K562 (cell line): ENCODE measurements around the gene CNTRL. TPM values are rescaled to one million over a fixed set of nuclear protein-coding genes. Genes with fewer than 3 reads are reported as not detected.

Source experiments
- ARID1B ChIP-seq: fragments of 450-650 bp; IDR thresholded peaks from 2 replicates; pipeline ENCODE4 v1.6.1; 2016; ENCODE audit warnings: antibody characterized with exemption, mild to moderate bottlenecking, inconsistent platforms
- BHLHE40 ChIP-seq: IDR thresholded peaks from 2 replicates; pipeline ENCODE4 v1.6.1; 2011; ENCODE audit warnings: low read length, improper control_type of control experiment
- CBFA2T3 ChIP-seq: fragments of 450-650 bp; IDR thresholded peaks from 2 replicates; pipeline ENCODE4 v1.6.1; 2017
- CHAMP1 ChIP-seq: fragments of 450-650 bp; IDR thresholded peaks from 2 replicates; pipeline ENCODE4 v1.6.1; 2016; ENCODE audit warnings: mild to moderate bottlenecking
- CHD2 ChIP-seq: IDR thresholded peaks from 2 replicates; pipeline ENCODE4 v1.6.1; 2011; ENCODE audit warnings: low read depth, low read length
- CREBBP ChIP-seq: IDR thresholded peaks from one replicate; pipeline ENCODE4 v1.6.1; 2012; ENCODE audit warnings: low read depth, mild to moderate bottlenecking, control low read depth, inconsistent platforms, low read length
- FOXK1 ChIP-seq: sonication (generic); formaldehyde crosslinking; IDR thresholded peaks from 2 replicates; pipeline ENCODE4 v1.8.0; 2022; ENCODE audit warnings: missing genetic modification reagents, mild to moderate bottlenecking, borderline replicate concordance
- FOXP1 ChIP-seq: sonication (generic); formaldehyde crosslinking; IDR thresholded peaks from 2 replicates; pipeline ENCODE4 v1.8.0; 2022; ENCODE audit warnings: mild to moderate bottlenecking, missing genetic modification reagents
- HDAC1 ChIP-seq, 2 experiments: fragments of 450-650 bp; IDR thresholded peaks; 2 replicates each; pipeline ENCODE4 v1.6.1; 2016 to 2017; ENCODE audit warnings: inconsistent platforms in 1 of 2, mild to moderate bottlenecking in 1 of 2, moderate library complexity in 1 of 2
- HMBOX1 ChIP-seq: sonication (generic); IDR thresholded peaks from 2 replicates; pipeline ENCODE4 v1.6.1; 2016
- IRF1 ChIP-seq: sonication (generic); formaldehyde crosslinking; IDR thresholded peaks from 2 replicates; pipeline ENCODE4 v1.8.0; 2022; ENCODE audit warnings: missing genetic modification reagents, mild to moderate bottlenecking, borderline replicate concordance
- KDM1A ChIP-seq, 2 experiments: fragments of 450-650 bp; IDR thresholded peaks; 2 replicates each; pipeline ENCODE4 v1.6.1; 2016; ENCODE audit warnings: mild to moderate bottlenecking in 2 of 2
- MCM2 ChIP-seq: fragments of 450-650 bp; IDR thresholded peaks from 2 replicates; pipeline ENCODE4 v1.6.1; 2017; ENCODE audit warnings: low read depth, mild to moderate bottlenecking
- MTA1 ChIP-seq: fragments of 450-650 bp; IDR thresholded peaks from 2 replicates; pipeline ENCODE4 v1.6.1; 2017; ENCODE audit warnings: borderline replicate concordance
- RBM14 ChIP-seq: fragments of 200-400 bp; formaldehyde crosslinking; IDR thresholded peaks from 2 replicates; pipeline ENCODE4 v1.6.1; 2018; ENCODE audit warnings: low read depth, mild to moderate bottlenecking, low read length, moderate library complexity, borderline replicate concordance; ENCODE audit not compliant: insufficient read depth
- SETDB1 ChIP-seq: IDR thresholded peaks from one replicate; pipeline ENCODE4 v1.6.1; 2012; ENCODE audit warnings: low read length, control low read depth, inconsistent platforms
- SMAD4 ChIP-seq: fragments of 250-450 bp; sonication (Bioruptor Pico); conservative IDR thresholded peaks from 2 replicates; pipeline ENCODE4 v1.8.0; 2021; ENCODE audit warnings: inconsistent platforms, mild to moderate bottlenecking, moderate library complexity
- SNIP1 ChIP-seq: fragments of 450-650 bp; IDR thresholded peaks from 2 replicates; pipeline ENCODE4 v1.7.1; 2017; ENCODE audit warnings: low read depth, mild to moderate bottlenecking
- ZNF217 ChIP-seq: sonication (generic); formaldehyde crosslinking; IDR thresholded peaks from 2 replicates; pipeline ENCODE4 v1.8.0; 2022; ENCODE audit warnings: mild to moderate bottlenecking, missing genetic modification reagents
- ZZZ3 ChIP-seq: fragments of 450-650 bp; IDR thresholded peaks from 2 replicates; pipeline ENCODE4 v1.6.1; 2016; ENCODE audit warnings: antibody characterized with exemption, mild to moderate bottlenecking, moderate library complexity
- polyA plus RNA-seq, 8 experiments: library from polyadenylated mRNA; depleted of rRNA in 4 of 8; stranded (reverse) in 5 of 8; unstranded in 3 of 8; fragments of >200 nt; fragmentation: Nextera tagmentation in 2 of 8; fragmentation: Illumina TruSeq in 1 of 8; extraction: Ambion mirVana in 2 of 8; extraction: Trizol in 1 of 8; gene quantifications; 2 replicates each; pipeline versions ENCODE4 v1.2.1 to v1.2.3, GENCODE V29; 2011 to 2014; ENCODE audit warnings: inconsistent platforms in 1 of 8, missing spikeins in 1 of 8
- total RNA-seq, 7 experiments: library from RNA; depleted of rRNA in 6 of 7; stranded (reverse); fragments of >200 nt in 6 of 7; fragmentation: Illumina TruSeq in 2 of 7; extraction: Trizol in 2 of 7; gene quantifications; 2 replicates each; pipeline versions ENCODE4 v1.2.1 to v1.2.3, GENCODE V29; 2011 to 2021; ENCODE audit warnings: low replicate concordance in 1 of 7
- TF ChIP-seq, protein P1 (sequence below): fragments of 450-650 bp; formaldehyde crosslinking; IDR thresholded peaks from 2 replicates; pipeline ENCODE4 v1.4.0; 2020; ENCODE audit warnings: mild to moderate bottlenecking, mixed read lengths
- TF ChIP-seq, protein P2 (sequence below): fragments of 450-650 bp; formaldehyde crosslinking; IDR thresholded peaks from 2 replicates; pipeline ENCODE4 v1.4.0; 2022; ENCODE audit warnings: mild to moderate bottlenecking, moderate library complexity
- TF ChIP-seq, protein P3 (sequence below): fragments of 450-650 bp; formaldehyde crosslinking; conservative IDR thresholded peaks from 2 replicates; pipeline ENCODE4 v1.4.0; 2022; ENCODE audit warnings: mild to moderate bottlenecking, missing genetic modification characterization

The CNTRL gene
- total and polyA plus RNA-seq, 9 of the 15 experiments (the other 6 are each of a cell fraction or from before 2014, with no cell fraction given): 9.2 to 28.9 (median 20.5) TPM

GRCh38 chr9:121214005-121214404 is 139.2 kb downstream of the CNTRL start (continued):
- TF ChIP-seq, protein P1, sequence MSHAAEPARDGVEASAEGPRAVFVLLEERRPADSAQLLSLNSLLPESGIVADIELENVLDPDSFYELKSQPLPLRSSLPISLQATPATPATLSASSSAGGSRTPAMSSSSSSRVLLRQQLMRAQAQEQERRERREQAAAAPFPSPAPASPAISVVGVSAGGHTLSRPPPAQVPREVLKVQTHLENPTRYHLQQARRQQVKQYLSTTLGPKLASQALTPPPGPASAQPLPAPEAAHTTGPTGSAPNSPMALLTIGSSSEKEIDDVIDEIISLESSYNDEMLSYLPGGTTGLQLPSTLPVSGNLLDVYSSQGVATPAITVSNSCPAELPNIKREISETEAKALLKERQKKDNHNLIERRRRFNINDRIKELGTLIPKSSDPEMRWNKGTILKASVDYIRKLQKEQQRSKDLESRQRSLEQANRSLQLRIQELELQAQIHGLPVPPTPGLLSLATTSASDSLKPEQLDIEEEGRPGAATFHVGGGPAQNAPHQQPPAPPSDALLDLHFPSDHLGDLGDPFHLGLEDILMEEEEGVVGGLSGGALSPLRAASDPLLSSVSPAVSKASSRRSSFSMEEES (CRISPR knock-in tag): no peak
- no peak for TF ChIP-seq CHD2
- TF ChIP-seq BHLHE40: no peak
- TF ChIP-seq SNIP1: no peak
- no peak for TF ChIP-seq HMBOX1
- no peak for TF ChIP-seq SMAD4 (CRISPR knock-in tag)
- TF ChIP-seq MTA1: no peak
- no peak for TF ChIP-seq ZZZ3
- TF ChIP-seq, protein P2, sequence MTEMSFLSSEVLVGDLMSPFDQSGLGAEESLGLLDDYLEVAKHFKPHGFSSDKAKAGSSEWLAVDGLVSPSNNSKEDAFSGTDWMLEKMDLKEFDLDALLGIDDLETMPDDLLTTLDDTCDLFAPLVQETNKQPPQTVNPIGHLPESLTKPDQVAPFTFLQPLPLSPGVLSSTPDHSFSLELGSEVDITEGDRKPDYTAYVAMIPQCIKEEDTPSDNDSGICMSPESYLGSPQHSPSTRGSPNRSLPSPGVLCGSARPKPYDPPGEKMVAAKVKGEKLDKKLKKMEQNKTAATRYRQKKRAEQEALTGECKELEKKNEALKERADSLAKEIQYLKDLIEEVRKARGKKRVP (CRISPR knock-in tag): no peak
- TF ChIP-seq ARID1B: peak; percentile 14; the same call in 1 of the 2 replicates
- TF ChIP-seq SETDB1: no peak
- TF ChIP-seq CREBBP: no peak
- no peak for TF ChIP-seq ZNF217 (CRISPR knock-in tag)
- TF ChIP-seq CHAMP1: no peak
- TF ChIP-seq FOXK1 (CRISPR knock-in tag): no peak
- TF ChIP-seq FOXP1 (CRISPR knock-in tag): no peak
- TF ChIP-seq CBFA2T3: peak; percentile 61
- TF ChIP-seq, protein P3, sequence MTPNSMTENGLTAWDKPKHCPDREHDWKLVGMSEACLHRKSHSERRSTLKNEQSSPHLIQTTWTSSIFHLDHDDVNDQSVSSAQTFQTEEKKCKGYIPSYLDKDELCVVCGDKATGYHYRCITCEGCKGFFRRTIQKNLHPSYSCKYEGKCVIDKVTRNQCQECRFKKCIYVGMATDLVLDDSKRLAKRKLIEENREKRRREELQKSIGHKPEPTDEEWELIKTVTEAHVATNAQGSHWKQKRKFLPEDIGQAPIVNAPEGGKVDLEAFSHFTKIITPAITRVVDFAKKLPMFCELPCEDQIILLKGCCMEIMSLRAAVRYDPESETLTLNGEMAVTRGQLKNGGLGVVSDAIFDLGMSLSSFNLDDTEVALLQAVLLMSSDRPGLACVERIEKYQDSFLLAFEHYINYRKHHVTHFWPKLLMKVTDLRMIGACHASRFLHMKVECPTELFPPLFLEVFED (CRISPR knock-in tag): peak; percentile 57; the same call in 1 of the 2 replicates
- TF ChIP-seq HDAC1 (IDR thresholded peaks at IDR 0.05): 0 out of 4 replicates have a peak, but pooled peaks of 1 of the 2 experiments have one; percentile 26
- no peak for TF ChIP-seq MCM2
- TF ChIP-seq RBM14: no peak
- TF ChIP-seq KDM1A (IDR thresholded peaks at IDR 0.05): 0 out of 4 replicates have a peak, but pooled peaks of 1 of the 2 experiments have one; percentile 14
- TF ChIP-seq IRF1 (CRISPR knock-in tag): no peak
